Panc1 (cell line): ENCODE measurements around the gene PRR4. TPM values are rescaled to one million over a fixed set of nuclear protein-coding genes. Genes with fewer than 3 reads are reported as not detected.

ENCODE experiments used
- ATAC-seq: fragments of 200-7000 bp; cut with Tn5 transposase; 2 replicates; pipeline ENCODE4 v1.9.1; 2020; ENCODE audit warnings: mild to moderate bottlenecking, moderate library complexity
- BruUV-seq: library from RNA; stranded (reverse); fragments of 400-500 nt; replicated peaks from 2 replicates; lab custom pipeline; 2021; lab: Mats Ljungman, UMichigan
- CTCF ChIA-PET: fragments of 300-600 bp; sonication (Branson Sonifier 250); formaldehyde crosslinking; loops from one replicate; lab custom pipeline; 2022; ENCODE audit warnings: antibody characterized with exemption; lab: Charles Lee
- POLR2A ChIA-PET: fragments of 300-600 bp; sonication (Branson Sonifier 250); formaldehyde crosslinking; loops from one replicate; lab custom pipeline; 2022; ENCODE audit warnings: antibody characterized with exemption; lab: Charles Lee
- DNase-seq: peaks from one replicate; pipeline ENCODE4 v3.0.0-alpha.2; 2010; ENCODE audit warnings: low read depth, low spot score
- H3K27ac ChIP-seq: 2 replicates; pipeline ENCODE4 v1.5.1; 2011; ENCODE audit warnings: mild to moderate bottlenecking, low read length, inconsistent platforms
- H3K27me3 ChIP-seq: fragments of 200-500 bp; sonication (Bioruptor generic); 2 replicates; pipeline ENCODE4 v1.6.0; 2014; ENCODE audit warnings: low read length, inconsistent platforms; ENCODE audit not compliant: control insufficient read depth, insufficient read depth
- H3K36me3 ChIP-seq: fragments of 200-500 bp; sonication (Bioruptor generic); 2 replicates; pipeline ENCODE4 v1.5.1; 2014; ENCODE audit warnings: inconsistent platforms, mild to moderate bottlenecking, low read length, moderate library complexity; ENCODE audit not compliant: control insufficient read depth, insufficient read depth
- H3K4me1 ChIP-seq: 2 replicates; pipeline ENCODE4 v1.5.1; 2011; ENCODE audit warnings: inconsistent platforms, mild to moderate bottlenecking, low read length, moderate library complexity; ENCODE audit not compliant: control insufficient read depth, insufficient read depth
- H3K4me3 ChIP-seq, 2 experiments: 2 replicates each; pipeline ENCODE4 v1.5.1; 2011 to 2012; ENCODE audit warnings: low read depth in 2 of 2, low read length in 2 of 2, mild to moderate bottlenecking in 2 of 2, inconsistent platforms in 1 of 2, moderate library complexity in 1 of 2
- H3K9me3 ChIP-seq: fragments of 200-500 bp; sonication (Bioruptor generic); 2 replicates; pipeline ENCODE4 v1.5.1; 2014; ENCODE audit warnings: low read depth, mild to moderate bottlenecking, inconsistent platforms, low read length, moderate library complexity; ENCODE audit not compliant: control insufficient read depth, insufficient read depth
- POLR2AphosphoS5 ChIP-seq: IDR thresholded peaks from 2 replicates; pipeline ENCODE4 v1.6.1; 2012; ENCODE audit warnings: mild to moderate bottlenecking, low read depth, low read length, moderate library complexity
- SIN3A ChIP-seq: IDR thresholded peaks from 2 replicates; pipeline ENCODE4 v1.6.1; 2012; ENCODE audit warnings: low read depth, mild to moderate bottlenecking, low read length, moderate library complexity, borderline replicate concordance; ENCODE audit not compliant: insufficient read depth
- TCF7L2 ChIP-seq: IDR thresholded peaks from 2 replicates; pipeline ENCODE4 v1.6.1; 2011; ENCODE audit warnings: mild to moderate bottlenecking, low read depth, low read length, inconsistent platforms
- in situ Hi-C: cut with HindIII; loops from 2 replicates; pipeline ENCODE4 v1.10.0; 2016; ENCODE audit warnings: low sequenced_read_pairs, low pct_unique_long_range_greater_than_20kb
- intact Hi-C: fragments of 100-400 bp; cut with micrococcal nuclease; formaldehyde crosslinking; loops from one replicate; pipeline ENCODE4 v1.10.0; 2022; ENCODE audit not compliant: unreplicated experiment
- total RNA-seq: library from RNA; stranded (reverse); gene quantifications from one replicate; pipeline ENCODE4 v1.2.1, GENCODE V29; 2021; ENCODE audit not compliant: unreplicated experiment
- TF ChIP-seq, protein P1 (sequence below): fragments of 450-650 bp; IDR thresholded peaks from 2 replicates; pipeline ENCODE4 v1.5.1; 2017; ENCODE audit warnings: mild to moderate bottlenecking
- TF ChIP-seq, protein P2 (sequence below), 2 experiments: IDR thresholded peaks; 2 replicates each; pipeline ENCODE4 v1.6.1; 2011 to 2012; ENCODE audit warnings: low read depth in 2 of 2, control low read depth in 1 of 2, low read length in 1 of 2, mild to moderate bottlenecking in 1 of 2, moderate library complexity in 1 of 2; ENCODE audit not compliant: insufficient read depth in 1 of 2

PRR4 gene
- total RNA-seq, 1 experiment from 2014 or later: 1.1 TPM

DNA sequence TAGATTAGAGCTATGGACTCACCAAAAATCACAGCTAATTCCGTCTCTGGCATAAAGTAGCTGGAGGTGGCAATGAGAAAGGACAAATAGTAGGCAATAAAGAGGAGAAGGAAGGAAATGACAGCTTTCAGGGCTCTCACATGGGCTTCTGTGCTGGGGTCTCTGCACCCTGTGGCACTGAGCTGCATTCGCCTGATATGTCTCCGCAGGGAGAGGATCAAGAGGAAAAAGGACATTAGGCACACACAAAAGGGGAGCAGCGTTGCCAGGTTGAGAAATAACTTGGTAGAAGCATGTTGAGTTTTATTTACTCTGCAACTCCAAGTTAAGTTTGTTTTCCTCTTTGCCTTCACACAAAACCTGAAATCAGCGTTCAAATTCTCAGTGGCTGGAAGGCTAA is 47.5 kb downstream of the PRR4 start:
- ATAC-seq: no peak
- Histone ChIP-seq H3K9me3 (no peaks in the 10 kb centered on the region), H3K4me1 (no peaks in the 10 kb centered on the region), H3K36me3 (no peaks in the 10 kb centered on the region), H3K4me3 (no peak overlapping the region), H3K27ac (no peak overlapping the region), H3K27me3 (no peaks in the 10 kb centered on the region; the same call in 1 of the 2 replicates)
- CTCF ChIA-PET: no interaction called here
- POLR2A ChIA-PET: no interaction called here
- DNase-seq: no peak
- TF ChIP-seq, protein P1, sequence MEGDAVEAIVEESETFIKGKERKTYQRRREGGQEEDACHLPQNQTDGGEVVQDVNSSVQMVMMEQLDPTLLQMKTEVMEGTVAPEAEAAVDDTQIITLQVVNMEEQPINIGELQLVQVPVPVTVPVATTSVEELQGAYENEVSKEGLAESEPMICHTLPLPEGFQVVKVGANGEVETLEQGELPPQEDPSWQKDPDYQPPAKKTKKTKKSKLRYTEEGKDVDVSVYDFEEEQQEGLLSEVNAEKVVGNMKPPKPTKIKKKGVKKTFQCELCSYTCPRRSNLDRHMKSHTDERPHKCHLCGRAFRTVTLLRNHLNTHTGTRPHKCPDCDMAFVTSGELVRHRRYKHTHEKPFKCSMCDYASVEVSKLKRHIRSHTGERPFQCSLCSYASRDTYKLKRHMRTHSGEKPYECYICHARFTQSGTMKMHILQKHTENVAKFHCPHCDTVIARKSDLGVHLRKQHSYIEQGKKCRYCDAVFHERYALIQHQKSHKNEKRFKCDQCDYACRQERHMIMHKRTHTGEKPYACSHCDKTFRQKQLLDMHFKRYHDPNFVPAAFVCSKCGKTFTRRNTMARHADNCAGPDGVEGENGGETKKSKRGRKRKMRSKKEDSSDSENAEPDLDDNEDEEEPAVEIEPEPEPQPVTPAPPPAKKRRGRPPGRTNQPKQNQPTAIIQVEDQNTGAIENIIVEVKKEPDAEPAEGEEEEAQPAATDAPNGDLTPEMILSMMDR: no peak
- no peak for TF ChIP-seq POLR2AphosphoS5
- no peak for TF ChIP-seq SIN3A
- TF ChIP-seq, protein P2, sequence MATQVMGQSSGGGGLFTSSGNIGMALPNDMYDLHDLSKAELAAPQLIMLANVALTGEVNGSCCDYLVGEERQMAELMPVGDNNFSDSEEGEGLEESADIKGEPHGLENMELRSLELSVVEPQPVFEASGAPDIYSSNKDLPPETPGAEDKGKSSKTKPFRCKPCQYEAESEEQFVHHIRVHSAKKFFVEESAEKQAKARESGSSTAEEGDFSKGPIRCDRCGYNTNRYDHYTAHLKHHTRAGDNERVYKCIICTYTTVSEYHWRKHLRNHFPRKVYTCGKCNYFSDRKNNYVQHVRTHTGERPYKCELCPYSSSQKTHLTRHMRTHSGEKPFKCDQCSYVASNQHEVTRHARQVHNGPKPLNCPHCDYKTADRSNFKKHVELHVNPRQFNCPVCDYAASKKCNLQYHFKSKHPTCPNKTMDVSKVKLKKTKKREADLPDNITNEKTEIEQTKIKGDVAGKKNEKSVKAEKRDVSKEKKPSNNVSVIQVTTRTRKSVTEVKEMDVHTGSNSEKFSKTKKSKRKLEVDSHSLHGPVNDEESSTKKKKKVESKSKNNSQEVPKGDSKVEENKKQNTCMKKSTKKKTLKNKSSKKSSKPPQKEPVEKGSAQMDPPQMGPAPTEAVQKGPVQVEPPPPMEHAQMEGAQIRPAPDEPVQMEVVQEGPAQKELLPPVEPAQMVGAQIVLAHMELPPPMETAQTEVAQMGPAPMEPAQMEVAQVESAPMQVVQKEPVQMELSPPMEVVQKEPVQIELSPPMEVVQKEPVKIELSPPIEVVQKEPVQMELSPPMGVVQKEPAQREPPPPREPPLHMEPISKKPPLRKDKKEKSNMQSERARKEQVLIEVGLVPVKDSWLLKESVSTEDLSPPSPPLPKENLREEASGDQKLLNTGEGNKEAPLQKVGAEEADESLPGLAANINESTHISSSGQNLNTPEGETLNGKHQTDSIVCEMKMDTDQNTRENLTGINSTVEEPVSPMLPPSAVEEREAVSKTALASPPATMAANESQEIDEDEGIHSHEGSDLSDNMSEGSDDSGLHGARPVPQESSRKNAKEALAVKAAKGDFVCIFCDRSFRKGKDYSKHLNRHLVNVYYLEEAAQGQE (IDR thresholded peaks at IDR 0.05; ENCODE audit: insufficient read depth in 1 of 2, low read depth in 2 of 2, low read length in 1 of 2): no peak
- TF ChIP-seq TCF7L2: no peak
- intact Hi-C loops (no loop called here), in situ Hi-C loops (no loop called here)
- no TSS peak for BruUV-seq

Other genes starting within 250 kb of the PRR4 start
- gene MAGOHB, start 235.9 kb downstream of the PRR4 start, total RNA-seq: 22.5 TPM
- 0.85 TPM for gene STYK1, start 175.4 kb downstream of the PRR4 start, total RNA-seq
- gene YBX3, start 126.2 kb downstream of the PRR4 start, total RNA-seq: 155 TPM
- not detected for gene TAS2R7, start 46.8 kb downstream of the PRR4 start, total RNA-seq
- not detected for gene TAS2R8, start 42.2 kb downstream of the PRR4 start, total RNA-seq
- not detected for gene TAS2R9, start 39.3 kb downstream of the PRR4 start, total RNA-seq
- 0.23 TPM for gene TAS2R10, start 23.1 kb downstream of the PRR4 start, total RNA-seq
- gene PRH1, start 34.8 kb upstream of the PRR4 start, total RNA-seq: 10.5 TPM
- gene TAS2R13, start 60.1 kb upstream of the PRR4 start, total RNA-seq: 0.39 TPM
- gene PRH2, start 79.8 kb upstream of the PRR4 start, total RNA-seq: not detected
- gene TAS2R14, start 89.8 kb upstream of the PRR4 start, total RNA-seq: 1.4 TPM
- gene TAS2R50, start 137.4 kb upstream of the PRR4 start, total RNA-seq: 0.18 TPM
- gene TAS2R20, start 148.8 kb upstream of the PRR4 start, total RNA-seq: 0.95 TPM
- gene TAS2R19, start 173.1 kb upstream of the PRR4 start, total RNA-seq: 1.1 TPM
- gene TAS2R31, start 181.9 kb upstream of the PRR4 start, total RNA-seq: 1.3 TPM
- 0.46 TPM for gene TAS2R46, start 212.8 kb upstream of the PRR4 start, total RNA-seq
- gene TAS2R43, start 242.8 kb upstream of the PRR4 start, total RNA-seq: 0.36 TPM